ENCODE results near the gene DNAH10.

Gene DNAH10

GRCh38 chr12:123958462-123958861, 196.4 kb downstream of the DNAH10 start:
- ATAC-seq, result no peak
- TF ChIP-seq PPARA (CRISPR knock-in tag; IDR thresholded peaks at IDR 0.05; ENCODE audit: borderline replicate concordance) (no peak), TSHZ2 (CRISPR knock-in tag; IDR thresholded peaks at IDR 0.05) (no peak), ARNTL (CRISPR knock-in tag; IDR thresholded peaks at IDR 0.05; ENCODE audit: borderline replicate concordance, low read depth) (no peak), RARB (CRISPR knock-in tag; IDR thresholded peaks at IDR 0.05) (no peak), ESRRG (CRISPR knock-in tag; IDR thresholded peaks at IDR 0.05) (no peak), ISL1 (CRISPR knock-in tag; IDR thresholded peaks at IDR 0.05) (no peak), ZFP3 (CRISPR knock-in tag; IDR thresholded peaks at IDR 0.05) (no peak), CSRNP3 (CRISPR knock-in tag; IDR thresholded peaks at IDR 0.05) (no peak), TCF4 (CRISPR knock-in tag; IDR thresholded peaks at IDR 0.05; ENCODE audit: borderline replicate concordance) (no peak), TOX (CRISPR knock-in tag; IDR thresholded peaks at IDR 0.05; ENCODE audit: borderline replicate concordance) (no peak), PATZ1 (CRISPR knock-in tag; IDR thresholded peaks at IDR 0.05; ENCODE audit: borderline replicate concordance) (no peak), ZNF565 (CRISPR knock-in tag; conservative IDR thresholded peaks at IDR 0.05; ENCODE audit: low read depth) (no peak), POU6F1 (CRISPR knock-in tag; IDR thresholded peaks at IDR 0.05; ENCODE audit: borderline replicate concordance, low read depth) (no peak), OSR1 (CRISPR knock-in tag; IDR thresholded peaks at IDR 0.05) (no peak), ZNF70 (CRISPR knock-in tag; IDR thresholded peaks at IDR 0.05) (no peak)

- TF ChIP-seq BACH2 (CRISPR knock-in tag; IDR thresholded peaks at IDR 0.05; ENCODE audit: borderline replicate concordance), result no peak
- no peak for TF ChIP-seq ARNTL (CRISPR knock-in tag; IDR thresholded peaks at IDR 0.05; ENCODE audit: borderline replicate concordance, low read depth)
- TF ChIP-seq PPARA (CRISPR knock-in tag; IDR thresholded peaks at IDR 0.05; ENCODE audit: borderline replicate concordance), result no peak
- no peak for TF ChIP-seq ISL1 (CRISPR knock-in tag; IDR thresholded peaks at IDR 0.05)
- no peak for TF ChIP-seq PATZ1 (CRISPR knock-in tag; IDR thresholded peaks at IDR 0.05; ENCODE audit: borderline replicate concordance)
- TF ChIP-seq CSRNP3 (CRISPR knock-in tag; IDR thresholded peaks at IDR 0.05), result no peak
- no peak for TF ChIP-seq CREB5 (CRISPR knock-in tag; IDR thresholded peaks at IDR 0.05; ENCODE audit: low read depth)
- no peak for TF ChIP-seq CSDC2 (CRISPR knock-in tag; IDR thresholded peaks at IDR 0.05)
- TF ChIP-seq ZNF8 (CRISPR knock-in tag; IDR thresholded peaks at IDR 0.05), result no peak
- no peak for TF ChIP-seq ZC3H10 (CRISPR knock-in tag; IDR thresholded peaks at IDR 0.05)
- TF ChIP-seq TCF4 (CRISPR knock-in tag; IDR thresholded peaks at IDR 0.05; ENCODE audit: borderline replicate concordance), result no peak
- no peak for TF ChIP-seq ZFP30 (CRISPR knock-in tag; IDR thresholded peaks at IDR 0.05)
- TF ChIP-seq OSR1 (CRISPR knock-in tag; IDR thresholded peaks at IDR 0.05), result no peak
- no peak for ATAC-seq
Observed at GRCh38 chr12:123958876-123959275, 196.8 kb downstream of the DNAH10 start.
